Limb (tissue), 2 donors: ENCODE measurements around the gene PATJ.
"Not testable (repeated sequence)": the region's sequence is repeated elsewhere in the genome, so short reads cannot be mapped to it uniquely, and the experiment has no call there.

Source experiments
- DNase-seq, 2 donors: peaks; one replicate each; pipeline ENCODE4 v3.0.0-alpha.2; 2016; ENCODE audit errors: extremely low spot score in 2 of 2

The PATJ gene

GRCh38 chr1:61825393-61825792 is 83.1 kb downstream of the PATJ start:
- DNase-seq, result peak in 1 of 2 donors; percentile 41

- no peak for DNase-seq
Observed at GRCh38 chr1:61828805-61829204, 86.5 kb downstream of the PATJ start.

GRCh38 chr1:61836649-61837048 is 94.4 kb downstream of the PATJ start:
- DNase-seq, result no peak

- not testable (repeated sequence) for DNase-seq
Observed at GRCh38 chr1:61837607-61838006, 95.3 kb downstream of the PATJ start.

GRCh38 chr1:61839679-61840078 is 97.4 kb downstream of the PATJ start:
- no peak for DNase-seq

- no peak for DNase-seq
Observed at GRCh38 chr1:61842036-61842435, 99.8 kb downstream of the PATJ start.

- no peak for DNase-seq
Observed at GRCh38 chr1:61842863-61843514, 100.7 kb downstream of the PATJ start.

- DNase-seq, result no peak
Observed at GRCh38 chr1:61844006-61844405, 101.7 kb downstream of the PATJ start.

GRCh38 chr1:61844664-61845063 is 102.4 kb downstream of the PATJ start:
- not testable (repeated sequence) for DNase-seq

GRCh38 chr1:61851235-61851634 is 109.0 kb downstream of the PATJ start:
- no peak for DNase-seq

- DNase-seq, result peak in 1 of 2 donors; percentile 87
Observed at GRCh38 chr1:61851849-61852669, 109.8 kb downstream of the PATJ start.

GRCh38 chr1:61852670-61853015 is 110.4 kb downstream of the PATJ start:
- no peak for DNase-seq

GRCh38 chr1:61853583-61853982 is 111.3 kb downstream of the PATJ start:
- peak in 1 of 2 donors; percentile 79 for DNase-seq

GRCh38 chr1:61864489-61864888 is 122.2 kb downstream of the PATJ start:
- DNase-seq, result no peak

GRCh38 chr1:61865646-61866220 is 123.5 kb downstream of the PATJ start:
- DNase-seq, result no peak

GRCh38 chr1:61869691-61870109 is 127.4 kb downstream of the PATJ start:
- no peak for DNase-seq

GRCh38 chr1:61872206-61872605 is 129.9 kb downstream of the PATJ start:
- no peak for DNase-seq

GRCh38 chr1:61873581-61873980 is 131.3 kb downstream of the PATJ start:
- DNase-seq, result no peak

GRCh38 chr1:61873994-61874393 is 131.7 kb downstream of the PATJ start:
- DNase-seq, result no peak

GRCh38 chr1:61875198-61875597 is 132.9 kb downstream of the PATJ start:
- DNase-seq, result no peak

GRCh38 chr1:61879887-61880474 is 137.7 kb downstream of the PATJ start:
- DNase-seq, result not testable (repeated sequence)
